Gastrocnemius medialis (tissue), 4 donors: Measurements from ENCODE around the gene LRIG3. TPM values are rescaled to one million over a fixed set of nuclear protein-coding genes. Genes with fewer than 3 reads are reported as not detected.

Source experiments
- ATAC-seq, 2 donors: fragments of 150-250 bp; one replicate each; pipeline ENCODE4 v1.9.1; 2016
- DNase-seq, 2 donors: peaks; one replicate each; pipeline ENCODE4 v3.0.0-alpha.2; 2019
- H3K27ac ChIP-seq, 4 donors: fragments of 200-600 bp; sonication (generic); 1 replicate in 1 of 4; 2 replicates in 3 of 4; pipeline ENCODE4 v1.5.1; 2016 to 2018; ENCODE audit warnings: mild to moderate bottlenecking in 2 of 4, moderate library complexity in 1 of 4
- H3K27me3 ChIP-seq, 3 donors: fragments of 200-600 bp; sonication (generic) in 2 of 3; 1 replicate in 1 of 3; 2 replicates in 2 of 3; pipeline versions ENCODE4 v1.5.1 to v1.6.0; 2016 to 2019; ENCODE audit warnings: mild to moderate bottlenecking in 1 of 3, moderate library complexity in 1 of 3
- H3K36me3 ChIP-seq, 2 donors: fragments of 200-600 bp; sonication (generic) in 1 of 2; one replicate each; pipeline ENCODE4 v1.5.1; 2017 to 2018
- H3K4me1 ChIP-seq, 2 donors: fragments of 200-600 bp; sonication (generic) in 1 of 2; one replicate each; pipeline ENCODE4 v1.5.1; 2016 to 2017; ENCODE audit warnings: mild to moderate bottlenecking in 2 of 2
- H3K4me3 ChIP-seq, 4 donors: fragments of 200-600 bp; sonication (generic) in 3 of 4; 1 replicate in 1 of 4; 2 replicates in 3 of 4; pipeline ENCODE4 v1.5.1; 2016 to 2019; ENCODE audit warnings: mild to moderate bottlenecking in 2 of 4
- H3K9me3 ChIP-seq, 3 donors: fragments of 200-600 bp; sonication (generic) in 2 of 3; 1 replicate in 1 of 3; 2 replicates in 2 of 3; pipeline ENCODE4 v1.5.1; 2016 to 2019
- POLR2A ChIP-seq, 2 donors: fragments of 450-650 bp; IDR thresholded peaks; one replicate each; pipeline ENCODE4 v1.6.1; 2017; ENCODE audit warnings: antibody characterized with exemption in 2 of 2, mild to moderate bottlenecking in 2 of 2, moderate library complexity in 2 of 2
- in situ Hi-C, 4 donors: fragments of 200-750 bp; cut with MboI; loops; one replicate each; pipeline versions ENCODE4 v1.15.0 to v1.8.0; 2017; ENCODE audit warnings: low sequenced_read_pairs in 4 of 4
- intact Hi-C: fragments of 100-400 bp; cut with DNase I; formaldehyde crosslinking; loops from one replicate; pipeline ENCODE4 v1.15.1; 2023; ENCODE audit warnings: low total_unique reads
- total RNA-seq, 4 donors: library from RNA; depleted of rRNA; stranded (reverse); fragments of >200 nt; gene quantifications; one replicate each; pipeline versions ENCODE4 v1.1.0 to v1.2.3, GENCODE V29; 2016
- TF ChIP-seq, protein P1 (sequence below), 5 experiments: fragments of 450-650 bp in 3 of 5; fragments of 200-600 bp in 2 of 5; sonication (generic) in 2 of 5; IDR thresholded peaks in 4 of 5; conservative IDR thresholded peaks in 1 of 5; 1 replicate in 4 of 5; 2 replicates in 1 of 5; pipeline ENCODE4 v1.5.1; 2016 to 2019; ENCODE audit warnings: antibody characterized with exemption in 5 of 5, mild to moderate bottlenecking in 3 of 5, moderate library complexity in 3 of 5

The LRIG3 gene
- total RNA-seq, 4 donors from 2014 or later, result 4.7 to 14.7 (median 7.7) TPM

DNA sequence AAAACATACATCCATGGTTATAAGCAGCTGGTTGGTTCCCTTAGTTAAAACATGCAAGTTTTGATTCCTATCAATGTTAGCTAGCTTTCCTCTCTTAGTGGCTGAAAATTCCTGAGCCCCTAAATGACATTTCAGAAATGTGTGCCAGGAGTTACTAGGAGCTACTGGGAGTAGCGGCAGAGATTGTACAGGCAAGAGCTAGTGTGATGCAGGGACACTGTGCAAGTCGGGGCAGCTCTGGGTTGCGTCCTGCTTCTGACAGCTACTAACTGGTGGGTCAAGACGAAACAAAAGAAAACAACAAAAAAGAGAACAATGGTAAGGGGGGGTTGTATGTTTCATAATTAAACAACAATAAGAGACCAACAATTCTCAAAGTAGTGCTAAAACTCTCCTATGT is 35.4 kb downstream of the LRIG3 start:
- no peaks in the 10 kb centered on the region for H3K27me3 ChIP-seq
- DNase-seq (no peak), ATAC-seq (no peak)
- H3K9me3 ChIP-seq, result no peaks in the 10 kb centered on the region
- H3K27ac ChIP-seq, result no peak overlapping the region
- H3K36me3 ChIP-seq, result peaks cover 0 to 64% of the 10 kb centered on the region in 2 donors
- in situ Hi-C loops, result no loop called here
- no peak overlapping the region for H3K4me3 ChIP-seq
- no peaks in the 10 kb centered on the region for H3K4me1 ChIP-seq
- TF ChIP-seq, protein P1, sequence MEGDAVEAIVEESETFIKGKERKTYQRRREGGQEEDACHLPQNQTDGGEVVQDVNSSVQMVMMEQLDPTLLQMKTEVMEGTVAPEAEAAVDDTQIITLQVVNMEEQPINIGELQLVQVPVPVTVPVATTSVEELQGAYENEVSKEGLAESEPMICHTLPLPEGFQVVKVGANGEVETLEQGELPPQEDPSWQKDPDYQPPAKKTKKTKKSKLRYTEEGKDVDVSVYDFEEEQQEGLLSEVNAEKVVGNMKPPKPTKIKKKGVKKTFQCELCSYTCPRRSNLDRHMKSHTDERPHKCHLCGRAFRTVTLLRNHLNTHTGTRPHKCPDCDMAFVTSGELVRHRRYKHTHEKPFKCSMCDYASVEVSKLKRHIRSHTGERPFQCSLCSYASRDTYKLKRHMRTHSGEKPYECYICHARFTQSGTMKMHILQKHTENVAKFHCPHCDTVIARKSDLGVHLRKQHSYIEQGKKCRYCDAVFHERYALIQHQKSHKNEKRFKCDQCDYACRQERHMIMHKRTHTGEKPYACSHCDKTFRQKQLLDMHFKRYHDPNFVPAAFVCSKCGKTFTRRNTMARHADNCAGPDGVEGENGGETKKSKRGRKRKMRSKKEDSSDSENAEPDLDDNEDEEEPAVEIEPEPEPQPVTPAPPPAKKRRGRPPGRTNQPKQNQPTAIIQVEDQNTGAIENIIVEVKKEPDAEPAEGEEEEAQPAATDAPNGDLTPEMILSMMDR (IDR thresholded peaks at IDR 0.05 in 4 of 5, conservative IDR thresholded peaks at IDR 0.05 in 1 of 5), result no peak
- TF ChIP-seq POLR2A (IDR thresholded peaks at IDR 0.05), result no peak
- intact Hi-C loops, result no loop called here

- ATAC-seq (no peak), DNase-seq (no peak)
- intact Hi-C loops, result no loop called here
- no peaks in the 10 kb centered on the region for H3K4me1 ChIP-seq
- no peaks in the 10 kb centered on the region for H3K27me3 ChIP-seq
- H3K9me3 ChIP-seq, result no peaks in the 10 kb centered on the region
- H3K4me3 ChIP-seq, result no peak overlapping the region
- H3K27ac ChIP-seq, result no peak overlapping the region
- H3K36me3 ChIP-seq, result peaks cover 0 to 67% of the 10 kb centered on the region in 2 donors
- TF ChIP-seq, protein P1 (IDR thresholded peaks at IDR 0.05 in 4 of 5, conservative IDR thresholded peaks at IDR 0.05 in 1 of 5), result no peak
- TF ChIP-seq POLR2A (IDR thresholded peaks at IDR 0.05), result no peak
- in situ Hi-C loops, result no loop called here
Observed at GRCh38 chr12:58883576-58884334, 36.5 kb downstream of the LRIG3 start.

- DNase-seq (no peak), ATAC-seq (no peak)
- TF ChIP-seq, protein P1 (IDR thresholded peaks at IDR 0.05 in 4 of 5, conservative IDR thresholded peaks at IDR 0.05 in 1 of 5), result no peak
- no peak for TF ChIP-seq POLR2A (IDR thresholded peaks at IDR 0.05)
- Histone ChIP-seq H3K36me3 (peaks cover 0 to 72% of the 10 kb centered on the region in 2 donors), H3K27me3 (no peaks in the 10 kb centered on the region), H3K9me3 (no peaks in the 10 kb centered on the region), H3K4me1 (no peaks in the 10 kb centered on the region), H3K4me3 (no peak overlapping the region), H3K27ac (no peak overlapping the region)
- intact Hi-C loops (no loop called here), in situ Hi-C loops (no loop called here)
Observed at GRCh38 chr12:58882826-58883225, 37.5 kb downstream of the LRIG3 start.

DNA sequence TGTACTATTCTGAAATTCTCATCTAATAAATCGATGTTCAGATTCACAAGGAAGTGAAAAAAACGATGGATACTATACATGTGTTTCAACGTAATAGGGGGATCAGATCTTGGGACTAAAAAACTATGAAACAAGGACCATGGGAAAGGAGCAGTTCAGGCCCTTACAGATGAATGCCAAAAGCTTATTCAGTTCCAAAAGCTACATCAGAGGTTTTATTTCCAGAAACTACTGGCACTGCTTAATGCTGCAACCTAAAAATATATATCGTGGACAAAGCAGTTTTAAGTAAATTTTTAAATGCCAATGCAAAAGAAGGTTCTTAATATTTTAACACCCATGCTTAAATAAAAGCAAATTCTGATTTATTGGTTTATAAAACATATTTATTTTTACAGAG is 38.5 kb downstream of the LRIG3 start:
- ATAC-seq (no peak), DNase-seq (no peak)
- H3K27me3 ChIP-seq, result no peaks in the 10 kb centered on the region
- no peak overlapping the region for H3K4me3 ChIP-seq
- no peak for TF ChIP-seq POLR2A (IDR thresholded peaks at IDR 0.05)
- TF ChIP-seq, protein P1 (IDR thresholded peaks at IDR 0.05 in 4 of 5, conservative IDR thresholded peaks at IDR 0.05 in 1 of 5), result no peak
- no peaks in the 10 kb centered on the region for H3K9me3 ChIP-seq
- H3K4me1 ChIP-seq, result no peaks in the 10 kb centered on the region
- no peak overlapping the region for H3K27ac ChIP-seq
- intact Hi-C loops, result no loop called here
- H3K36me3 ChIP-seq, result peaks cover 0 to 72% of the 10 kb centered on the region in 2 donors
- in situ Hi-C loops, result no loop called here
